Measurements from ENCODE around the gene WNT1.
A peak's percentile ranks its signal among the peaks of the same experiment; 100 is the strongest.

Gene WNT1

GRCh38 chr12:48977290-48978281 is 536 bp upstream of the WNT1 start:
- no peaks in the 10 kb centered on the region for H4K20me1 ChIP-seq (ENCODE audit: insufficient read depth, low read length)

DNA sequence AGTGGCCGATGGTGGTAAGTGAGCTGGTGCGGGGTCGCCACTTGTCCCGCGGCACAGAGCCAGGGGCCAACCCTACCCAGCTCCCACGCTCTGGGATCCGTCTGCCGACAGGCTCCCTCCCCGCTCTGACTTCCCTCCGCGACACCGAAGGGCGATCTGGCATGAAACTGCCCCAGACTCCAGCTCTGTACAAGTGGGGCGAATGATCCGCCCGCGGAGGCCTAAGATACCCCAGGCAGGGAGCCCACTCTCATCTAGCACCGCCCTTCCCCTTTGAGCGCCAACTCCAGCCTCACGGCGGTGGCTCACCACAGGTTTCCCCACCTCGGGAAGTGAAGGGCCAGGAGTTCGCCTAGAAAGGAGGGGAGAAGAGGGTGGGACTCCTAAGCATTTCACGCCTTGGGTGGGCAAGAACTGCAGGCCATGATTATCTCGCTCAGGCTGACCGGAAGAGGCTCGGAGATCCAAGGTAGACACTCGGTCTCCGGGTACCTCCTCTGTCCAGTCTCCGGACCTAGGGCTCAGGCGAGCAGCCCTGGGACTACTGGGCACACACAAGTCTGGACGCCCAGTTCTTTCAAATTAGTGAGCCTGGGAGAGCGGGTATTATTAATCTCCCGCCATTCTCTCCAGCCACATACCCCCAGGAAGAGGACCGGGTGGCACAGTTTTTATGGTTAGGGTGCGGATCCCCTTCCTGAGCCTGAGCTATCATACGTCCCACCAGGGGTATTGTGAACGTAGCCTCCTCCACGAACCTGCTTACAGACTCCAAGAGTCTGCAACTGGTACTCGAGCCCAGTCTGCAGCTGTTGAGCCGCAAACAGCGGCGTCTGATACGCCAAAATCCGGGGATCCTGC is 849 bp downstream of the WNT1 start:
- H3K79me2 ChIP-seq (ENCODE audit: low read length) = no peaks in the 10 kb centered on the region
- TF ChIP-seq EZH2phosphoT487 (IDR thresholded peaks at IDR 0.05; ENCODE audit: low read depth) = no peak
- TF ChIP-seq, protein P1, sequence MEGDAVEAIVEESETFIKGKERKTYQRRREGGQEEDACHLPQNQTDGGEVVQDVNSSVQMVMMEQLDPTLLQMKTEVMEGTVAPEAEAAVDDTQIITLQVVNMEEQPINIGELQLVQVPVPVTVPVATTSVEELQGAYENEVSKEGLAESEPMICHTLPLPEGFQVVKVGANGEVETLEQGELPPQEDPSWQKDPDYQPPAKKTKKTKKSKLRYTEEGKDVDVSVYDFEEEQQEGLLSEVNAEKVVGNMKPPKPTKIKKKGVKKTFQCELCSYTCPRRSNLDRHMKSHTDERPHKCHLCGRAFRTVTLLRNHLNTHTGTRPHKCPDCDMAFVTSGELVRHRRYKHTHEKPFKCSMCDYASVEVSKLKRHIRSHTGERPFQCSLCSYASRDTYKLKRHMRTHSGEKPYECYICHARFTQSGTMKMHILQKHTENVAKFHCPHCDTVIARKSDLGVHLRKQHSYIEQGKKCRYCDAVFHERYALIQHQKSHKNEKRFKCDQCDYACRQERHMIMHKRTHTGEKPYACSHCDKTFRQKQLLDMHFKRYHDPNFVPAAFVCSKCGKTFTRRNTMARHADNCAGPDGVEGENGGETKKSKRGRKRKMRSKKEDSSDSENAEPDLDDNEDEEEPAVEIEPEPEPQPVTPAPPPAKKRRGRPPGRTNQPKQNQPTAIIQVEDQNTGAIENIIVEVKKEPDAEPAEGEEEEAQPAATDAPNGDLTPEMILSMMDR (IDR thresholded peaks at IDR 0.05; ENCODE audit: low read depth, low read length) = no peak
- H2AFZ ChIP-seq (ENCODE audit: low read depth, low read length) = peak overlapping the region; percentile 20; the same call in 1 of the 2 replicates
- no peaks in the 10 kb centered on the region for H3K36me3 ChIP-seq (replicated peaks; ENCODE audit: low read depth, low read length)
- H3K9ac ChIP-seq (ENCODE audit: low read length) = no peak overlapping the region
- H3K4me1 ChIP-seq (ENCODE audit: low read length) = no peaks in the 10 kb centered on the region
- peaks cover 21% of the 10 kb centered on the region for H3K27me3 ChIP-seq (ENCODE audit: low read depth, low read length)
- peak overlapping the region; percentile 56 for H3K4me3 ChIP-seq (ENCODE audit: low read length)
- no peak overlapping the region for H3K27ac ChIP-seq (ENCODE audit: low read length)
- peak overlapping the region; percentile 50 for H3K4me2 ChIP-seq (ENCODE audit: low read length)
- no peaks in the 10 kb centered on the region for H3K9me3 ChIP-seq (ENCODE audit: insufficient read depth, low read length)
- no peaks in the 10 kb centered on the region for H4K20me1 ChIP-seq (ENCODE audit: insufficient read depth, low read length)

More at GRCh38 chr12:48977290-48978281, 536 bp upstream of the WNT1 start:
- no peaks in the 10 kb centered on the region for H3K36me3 ChIP-seq (replicated peaks; ENCODE audit: low read depth, low read length)
- no peak overlapping the region for H3K9ac ChIP-seq (ENCODE audit: low read length)
- peak overlapping the region; percentile 47 for H3K4me3 ChIP-seq (ENCODE audit: low read length)
- peaks cover 15% of the 10 kb centered on the region for H3K27me3 ChIP-seq (ENCODE audit: low read depth, low read length)
- no peak overlapping the region for H3K27ac ChIP-seq (ENCODE audit: low read length)
- no peaks in the 10 kb centered on the region for H3K4me1 ChIP-seq (ENCODE audit: low read length)
- no peaks in the 10 kb centered on the region for H3K9me3 ChIP-seq (ENCODE audit: insufficient read depth, low read length)
- H2AFZ ChIP-seq (ENCODE audit: low read depth, low read length) = no peak overlapping the region
- H3K4me2 ChIP-seq (ENCODE audit: low read length) = peak overlapping the region; percentile 36; the same call in 1 of the 2 replicates
- H3K79me2 ChIP-seq (ENCODE audit: low read length) = no peaks in the 10 kb centered on the region
- TF ChIP-seq EZH2phosphoT487 (IDR thresholded peaks at IDR 0.05; ENCODE audit: low read depth) = no peak
- TF ChIP-seq, protein P1 (IDR thresholded peaks at IDR 0.05; ENCODE audit: low read depth, low read length) = peak; percentile 30

- peaks cover 29% of the 10 kb centered on the region for H3K27me3 ChIP-seq (ENCODE audit: low read depth, low read length)
These were observed 1.7 kb downstream of the WNT1 start for GRCh38 chr12:48979602-48980388.

More at GRCh38 chr12:48979602-48980388, 1.7 kb downstream of the WNT1 start:
- H3K4me1 ChIP-seq (ENCODE audit: low read length) = no peaks in the 10 kb centered on the region
- H3K9ac ChIP-seq (ENCODE audit: low read length) = no peak overlapping the region
- peak overlapping the region; percentile 50 for H3K4me2 ChIP-seq (ENCODE audit: low read length)
- peak overlapping the region; percentile 20; the same call in 1 of the 2 replicates for H2AFZ ChIP-seq (ENCODE audit: low read depth, low read length)
- H3K36me3 ChIP-seq (replicated peaks; ENCODE audit: low read depth, low read length) = no peaks in the 10 kb centered on the region
- H3K4me3 ChIP-seq (ENCODE audit: low read length) = peak overlapping the region; percentile 56
- no peaks in the 10 kb centered on the region for H4K20me1 ChIP-seq (ENCODE audit: insufficient read depth, low read length)
- H3K79me2 ChIP-seq (ENCODE audit: low read length) = no peaks in the 10 kb centered on the region
- no peak for TF ChIP-seq EZH2phosphoT487 (IDR thresholded peaks at IDR 0.05; ENCODE audit: low read depth)
- TF ChIP-seq, protein P1 (IDR thresholded peaks at IDR 0.05; ENCODE audit: low read depth, low read length) = no peak
- H3K27ac ChIP-seq (ENCODE audit: low read length) = no peak overlapping the region
- H3K9me3 ChIP-seq (ENCODE audit: insufficient read depth, low read length) = no peaks in the 10 kb centered on the region

All from OCI-LY3 (cell line).